Muscle layer of duodenum (tissue), 2 donors: ENCODE measurements around the gene ALDOC.

ENCODE experiments used
- H3K27ac ChIP-seq: one replicate; pipeline ENCODE4 v1.7.0; 2013; ENCODE audit warnings: mild to moderate bottlenecking, low read length
- H3K27me3 ChIP-seq: one replicate; pipeline ENCODE4 v1.7.0; 2013; ENCODE audit warnings: low read depth, mild to moderate bottlenecking, control low read depth, low read length
- H3K36me3 ChIP-seq, 2 donors: one replicate each; pipeline ENCODE4 v1.7.0; 2013; ENCODE audit warnings: low read length in 2 of 2, control low read depth in 1 of 2, mild to moderate bottlenecking in 1 of 2; ENCODE audit not compliant: insufficient read depth in 2 of 2, control insufficient read depth in 1 of 2
- H3K4me1 ChIP-seq, 2 donors: one replicate each; pipeline ENCODE4 v1.7.0; 2013; ENCODE audit warnings: low read length in 2 of 2, mild to moderate bottlenecking in 2 of 2, control low read depth in 1 of 2, moderate library complexity in 1 of 2; ENCODE audit not compliant: insufficient read depth in 2 of 2, control insufficient read depth in 1 of 2
- H3K4me3 ChIP-seq, 2 donors: one replicate each; pipeline ENCODE4 v1.7.0; 2013; ENCODE audit warnings: low read length in 2 of 2, low read depth in 1 of 2, mild to moderate bottlenecking in 1 of 2
- H3K9me3 ChIP-seq, 2 donors: one replicate each; pipeline ENCODE4 v1.7.0; 2013; ENCODE audit warnings: low read length in 2 of 2, control low read depth in 1 of 2, mild to moderate bottlenecking in 1 of 2; ENCODE audit not compliant: control insufficient read depth in 1 of 2
- donor health status: healthy.

Gene ALDOC

GRCh38 chr17:28576758-28577465 is at the start of gene ALDOC:
ALDOC (minus strand) TSS chr17:28576895; CDS start chr17:28575532, 1,363 bp downstream.
- H3K27me3 ChIP-seq: no peaks in the 10 kb centered on the region
- no peaks in the 10 kb centered on the region for H3K36me3 ChIP-seq
- no peak within 1 kb of the TSS for H3K27ac ChIP-seq
- H3K4me3 ChIP-seq: peak within 1 kb of the TSS; percentile 52 to 57
- peaks cover 5 to 18% of the 10 kb centered on the region in 2 donors for H3K4me1 ChIP-seq
- H3K9me3 ChIP-seq: no peaks in the 10 kb centered on the region

GRCh38 chr17:28624148-28624547 is 47.5 kb upstream of the ALDOC start:
- no peaks in the 10 kb centered on the region for H3K4me1 ChIP-seq
- no peaks in the 10 kb centered on the region for H3K9me3 ChIP-seq
- H3K4me3 ChIP-seq: no peak overlapping the region
- H3K27me3 ChIP-seq: no peaks in the 10 kb centered on the region
- H3K27ac ChIP-seq: no peak overlapping the region
- peaks cover 68 to 69% of the 10 kb centered on the region in 2 donors for H3K36me3 ChIP-seq

DNA sequence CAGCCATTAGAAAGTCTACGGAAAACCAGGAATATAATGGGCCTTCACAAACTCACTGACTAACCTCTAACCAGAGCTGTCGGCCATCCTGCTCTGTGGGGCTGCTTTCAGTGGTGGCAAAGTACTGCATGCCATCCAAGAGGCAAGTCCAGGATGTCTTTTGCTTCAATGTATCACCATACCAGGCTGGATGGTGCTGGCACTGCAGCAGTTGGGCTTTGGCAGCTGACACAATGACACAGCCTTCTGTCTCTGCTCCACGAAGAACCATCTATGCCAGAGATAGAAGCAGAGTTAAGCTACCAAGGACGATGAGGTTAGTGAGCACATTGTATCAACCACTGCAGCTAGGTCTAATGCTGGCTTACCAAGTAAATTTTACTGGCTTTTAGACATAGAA is 47.0 kb upstream of the ALDOC start:
- H3K4me3 ChIP-seq: no peak overlapping the region
- H3K36me3 ChIP-seq: peaks cover 73% of the 10 kb centered on the region in 2 donors
- H3K27me3 ChIP-seq: no peaks in the 10 kb centered on the region
- no peaks in the 10 kb centered on the region for H3K4me1 ChIP-seq
- no peak overlapping the region for H3K27ac ChIP-seq
- no peaks in the 10 kb centered on the region for H3K9me3 ChIP-seq

DNA sequence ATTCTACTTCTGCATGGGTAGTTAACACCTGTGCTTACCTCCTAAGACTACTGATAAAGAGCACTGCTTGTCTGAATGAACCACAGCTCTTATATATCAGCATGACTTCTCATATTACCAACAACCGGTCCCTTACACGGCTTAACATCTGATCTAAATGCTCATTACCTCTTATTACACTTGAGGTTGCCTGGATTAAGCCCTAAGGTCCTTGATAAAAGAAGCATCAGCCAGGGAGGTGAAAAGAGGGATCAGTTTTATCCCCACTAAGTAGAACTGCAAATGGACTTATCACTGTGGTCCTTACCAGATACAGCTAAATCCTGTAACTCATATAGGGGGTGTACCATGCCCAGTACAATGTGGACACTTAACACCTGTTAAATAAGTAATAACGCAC is 45.5 kb upstream of the ALDOC start:
- peaks cover 73 to 76% of the 10 kb centered on the region in 2 donors for H3K36me3 ChIP-seq
- no peak overlapping the region for H3K27ac ChIP-seq
- no peaks in the 10 kb centered on the region for H3K9me3 ChIP-seq
- no peak overlapping the region for H3K4me3 ChIP-seq
- H3K4me1 ChIP-seq: no peaks in the 10 kb centered on the region
- H3K27me3 ChIP-seq: no peaks in the 10 kb centered on the region

DNA sequence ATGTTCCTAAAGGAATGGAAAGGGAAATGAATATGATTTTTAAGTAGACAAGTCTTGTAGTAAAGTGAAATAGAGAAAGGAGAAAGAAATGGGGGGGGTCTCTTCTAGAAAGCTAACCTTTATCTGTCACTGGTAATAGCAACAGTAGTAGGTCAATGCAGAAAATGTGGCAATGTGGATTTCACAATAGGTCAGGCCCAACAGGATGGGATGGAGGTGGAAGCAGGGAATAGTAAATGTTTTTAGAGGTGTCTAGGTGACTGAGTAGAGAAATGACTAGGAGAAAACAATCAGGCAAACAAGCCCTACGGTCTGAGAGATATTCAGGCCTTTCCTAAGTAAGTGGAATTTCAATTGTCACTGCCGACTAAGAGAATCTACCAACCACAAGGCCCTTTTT is 43.3 kb upstream of the ALDOC start:
- Histone ChIP-seq H3K4me1 (no peaks in the 10 kb centered on the region), H3K27me3 (no peaks in the 10 kb centered on the region), H3K36me3 (peaks cover 83 to 92% of the 10 kb centered on the region in 2 donors), H3K27ac (no peak overlapping the region), H3K4me3 (no peak overlapping the region), H3K9me3 (no peaks in the 10 kb centered on the region)

DNA sequence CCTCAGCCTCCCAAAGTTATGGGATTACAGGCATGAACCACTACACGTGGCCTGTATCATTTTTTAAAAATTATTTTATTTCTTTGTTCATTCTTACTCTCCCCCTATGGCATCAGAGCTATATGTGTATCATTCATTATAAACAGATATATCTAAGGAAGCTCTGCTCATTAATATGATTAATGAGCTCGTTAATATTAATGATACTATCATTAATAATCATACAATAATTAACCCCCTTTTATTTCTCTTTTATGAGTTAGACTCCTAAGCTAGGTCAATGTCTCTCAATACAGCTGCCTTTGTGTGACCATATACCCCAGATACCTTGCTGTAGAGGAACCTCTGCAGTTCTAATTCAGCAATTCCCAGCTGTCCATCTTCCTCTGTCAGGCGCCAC is 41.8 kb upstream of the ALDOC start:
- H3K9me3 ChIP-seq: no peaks in the 10 kb centered on the region
- H3K36me3 ChIP-seq: peaks cover 76 to 95% of the 10 kb centered on the region in 2 donors
- no peaks in the 10 kb centered on the region for H3K27me3 ChIP-seq
- H3K4me1 ChIP-seq: no peaks in the 10 kb centered on the region
- H3K4me3 ChIP-seq: no peak overlapping the region
- H3K27ac ChIP-seq: no peak overlapping the region

GRCh38 chr17:28616281-28616680 is 39.6 kb upstream of the ALDOC start:
- Histone ChIP-seq H3K27me3 (no peaks in the 10 kb centered on the region), H3K4me1 (no peaks in the 10 kb centered on the region), H3K36me3 (peaks cover 57 to 73% of the 10 kb centered on the region in 2 donors), H3K4me3 (no peak overlapping the region), H3K27ac (no peak overlapping the region), H3K9me3 (no peaks in the 10 kb centered on the region)

- Histone ChIP-seq H3K36me3 (peaks cover 48 to 72% of the 10 kb centered on the region in 2 donors), H3K27ac (no peak overlapping the region)
These were observed 38.7 kb upstream of the ALDOC start for GRCh38 chr17:28615260-28615940.

GRCh38 chr17:28613931-28614381 is 37.3 kb upstream of the ALDOC start, which contains the start of gene RSKR:
RSKR (minus strand) TSS chr17:28614185; CDS start chr17:28614161, 24 bp downstream.
- Histone ChIP-seq H3K4me3 (no peak within 1 kb of the TSS), H3K4me1 (no peaks in the 10 kb centered on the region), H3K9me3 (no peaks in the 10 kb centered on the region), H3K27ac (no peak within 1 kb of the TSS), H3K36me3 (peaks cover 34 to 62% of the 10 kb centered on the region in 2 donors), H3K27me3 (no peaks in the 10 kb centered on the region)

More at GRCh38 chr17:28615260-28615940, 38.7 kb upstream of the ALDOC start:
- no peaks in the 10 kb centered on the region for H3K4me1 ChIP-seq
- no peak overlapping the region for H3K4me3 ChIP-seq
- no peaks in the 10 kb centered on the region for H3K27me3 ChIP-seq
- no peaks in the 10 kb centered on the region for H3K9me3 ChIP-seq

GRCh38 chr17:28612936-28613872 is 36.5 kb upstream of the ALDOC start:
- no peaks in the 10 kb centered on the region for H3K27me3 ChIP-seq
- H3K4me3 ChIP-seq: no peak overlapping the region
- no peaks in the 10 kb centered on the region for H3K9me3 ChIP-seq
- H3K36me3 ChIP-seq: peaks cover 28 to 54% of the 10 kb centered on the region in 2 donors
- H3K4me1 ChIP-seq: no peaks in the 10 kb centered on the region
- H3K27ac ChIP-seq: no peak overlapping the region

DNA sequence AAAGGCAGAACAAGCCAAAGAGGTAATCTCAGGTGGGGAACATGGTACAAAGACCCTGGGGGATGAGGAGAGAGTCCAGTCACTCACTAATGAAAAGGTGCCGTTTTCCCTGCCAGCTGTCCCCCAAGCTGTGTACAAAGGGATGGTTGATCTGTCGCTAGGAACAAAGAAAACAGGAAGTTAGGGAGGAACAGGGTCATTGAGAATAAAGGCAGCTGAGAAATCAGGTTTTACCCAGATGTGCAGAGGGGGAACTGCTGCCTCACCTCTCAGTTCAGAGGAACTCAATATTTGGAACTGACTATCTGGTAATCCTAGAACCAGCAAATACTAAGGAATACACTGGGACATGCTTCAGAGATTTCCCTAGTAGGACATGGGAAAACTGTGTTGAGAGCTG is 35.8 kb upstream of the ALDOC start:
- H3K36me3 ChIP-seq: peaks cover 28 to 49% of the 10 kb centered on the region in 2 donors
- H3K27ac ChIP-seq: no peak overlapping the region
- H3K27me3 ChIP-seq: no peaks in the 10 kb centered on the region
- no peaks in the 10 kb centered on the region for H3K9me3 ChIP-seq
- H3K4me1 ChIP-seq: no peaks in the 10 kb centered on the region
- no peak overlapping the region for H3K4me3 ChIP-seq
